ENCODE data around the gene USP48. TPM values are rescaled to one million over a fixed set of nuclear protein-coding genes. Genes with fewer than 3 reads are reported as not detected.

USP48 gene
- total and polyA plus RNA-seq, 10 of the 15 experiments (the other 5 are each of a cell fraction or from before 2014, with no cell fraction given): 21.2 to 115 (median 75.5) TPM

DNA sequence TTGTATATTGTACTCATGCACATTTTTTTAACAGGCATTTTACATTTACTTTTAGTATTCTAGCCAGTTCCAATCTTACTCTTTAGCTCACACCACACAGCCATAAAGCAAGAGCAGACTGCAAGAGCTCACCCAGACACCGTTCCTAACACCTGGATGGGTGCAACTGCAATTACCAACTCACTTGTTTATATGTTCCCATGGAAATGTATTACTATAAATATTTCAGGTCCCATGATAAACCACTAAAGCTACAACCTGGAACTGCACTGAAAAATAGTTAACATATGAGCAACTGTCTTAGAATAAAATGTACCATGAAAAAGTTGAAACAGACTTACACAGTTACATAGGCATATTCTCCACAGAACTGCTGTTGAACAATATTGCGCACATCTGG is 30.8 kb downstream of the USP48 start:
- intact Hi-C loops (cut with micrococcal nuclease; ENCODE audit: unreplicated experiment) (no loop called here), in situ Hi-C loops (cut with MboI) (no loop called here)
- ChIA-PET POLR2A (interaction anchor here (0.6 to 1.7 kb wide), 2 partner anchors 9 to 34 kb away, joined by 3 to 8 read pairs; no protein-coding TSS in a partner anchor), SMC1A (ENCODE audit: uncharacterized antibody, unreplicated experiment) (interaction anchor here (0.7 to 1.6 kb wide), 4 partner anchors 9 to 173 kb away, joined by 3 to 4 read pairs (median 4); no protein-coding TSS in a partner anchor), RAD21 (ENCODE audit: unreplicated experiment) (interaction anchor here (1.6 kb wide), 1 partner anchor 9 kb away, joined by 5 read pairs; no protein-coding TSS in a partner anchor), CTCF (interaction anchor here (0.6 to 1.8 kb wide), 6 partner anchors 18 to 271 kb away, joined by 3 to 6 read pairs (median 4); no protein-coding TSS in a partner anchor)
- TF ChIP-seq SMC3 (IDR thresholded peaks at IDR 0.05; ENCODE audit: borderline replicate concordance, low read length) (no peak), EP300 (IDR thresholded peaks at IDR 0.05; ENCODE audit: borderline replicate concordance in 1 of 2, control insufficient read depth in 1 of 2, low read depth in 2 of 2, low read length in 2 of 2) (no peak), ZBED1 (IDR thresholded peaks at IDR 0.05; ENCODE audit: borderline replicate concordance) (no peak), CHD4 (IDR thresholded peaks at IDR 0.05) (no peak), ZNF687 (IDR thresholded peaks at IDR 0.05) (no peak), RCOR1 (conservative IDR thresholded peaks at IDR 0.05; ENCODE audit: low read depth, low read length) (no peak), POLR2AphosphoS5 (IDR thresholded peaks at IDR 0.05; ENCODE audit: low read length) (no peak), PAX5 (IDR thresholded peaks at IDR 0.05; ENCODE audit: borderline replicate concordance, low read depth, low read length) (no peak), E2F8 (IDR thresholded peaks at IDR 0.05; ENCODE audit: low read depth, partially characterized antibody) (no peak)
- Histone ChIP-seq H3K4me1 (ENCODE audit: control insufficient read depth, insufficient read depth, low read length) (no peaks in the 10 kb centered on the region), H3K27me3 (replicated peaks in 1 of 2; ENCODE audit: control insufficient read depth in 2 of 2, insufficient read depth in 2 of 2, low read length in 1 of 2) (no peaks in the 10 kb centered on the region), H2AFZ (ENCODE audit: control insufficient read depth, low read depth, low read length) (no peak overlapping the region), H3K36me3 (ENCODE audit: control insufficient read depth in 2 of 2, insufficient read depth in 2 of 2, low read length in 1 of 2) (peaks cover 15 to 43% of the 10 kb centered on the region in 2 experiments), H3K9me3 (replicated peaks; ENCODE audit: control insufficient read depth, insufficient read depth, low read length) (no peaks in the 10 kb centered on the region; the same call in 2 of the 3 replicates), H4K20me1 (ENCODE audit: control insufficient read depth, insufficient read depth) (no peaks in the 10 kb centered on the region), H3K9ac (ENCODE audit: control insufficient read depth, insufficient read depth, low read length) (no peak overlapping the region), H3K79me2 (ENCODE audit: control insufficient read depth, insufficient read depth, low read length) (peaks cover 27% of the 10 kb centered on the region), H3K4me3 (no peak overlapping the region), H3K27ac (ENCODE audit: control insufficient read depth, insufficient read depth) (no peak overlapping the region), H3K4me2 (ENCODE audit: control insufficient read depth, insufficient read depth) (no peak overlapping the region)
- no peak for ATAC-seq
- 93% methylated on average over 2 of the region's 2 CpGs for WGBS (ENCODE audit: insufficient coverage, insufficient replicate concordance, low lambda C conversion rate, missing lambda C conversion rate)
- DNase-seq (ENCODE audit: low read depth, low spot score): no peak
- no peak for FAIRE-seq
- BruUV-seq (replicated peaks): no TSS peak

Measured in GM12878 (cell line).